HL-60 (cell line): ENCODE data around the gene FTO.

Source experiments
- DNase-seq, 2 experiments: peaks; one replicate each; pipeline ENCODE4 v3.0.0-alpha.2; 2010 to 2020; ENCODE audit warnings: low read depth in 1 of 2, low spot score in 1 of 2
- H3K27ac ChIP-seq: fragments of 250-450 bp; sonication (Bioruptor Pico); replicated peaks from 2 replicates; pipeline ENCODE4 v1.5.1; 2020; ENCODE audit warnings: mild to moderate bottlenecking, moderate library complexity
- H3K27me3 ChIP-seq: fragments of 250-450 bp; sonication (Bioruptor Pico); 2 replicates; pipeline ENCODE4 v1.5.1; 2021; ENCODE audit warnings: mild to moderate bottlenecking, moderate library complexity; ENCODE audit not compliant: insufficient read depth, poor library complexity, severe bottlenecking
- H3K4me3 ChIP-seq: replicated peaks from 2 replicates; pipeline ENCODE4 v1.5.1; 2011; ENCODE audit warnings: mild to moderate bottlenecking, control low read depth, low read length; ENCODE audit not compliant: insufficient read depth
- CTCF ChIP-seq: IDR thresholded peaks from one replicate; pipeline ENCODE4 v1.5.1; 2011; ENCODE audit warnings: low read length, control low read depth, inconsistent platforms; ENCODE audit not compliant: insufficient read depth
- GABPA ChIP-seq: IDR thresholded peaks from 2 replicates; pipeline ENCODE4 v1.6.1; 2012; ENCODE audit warnings: low read depth
- POLR2AphosphoS5 ChIP-seq: IDR thresholded peaks from 2 replicates; pipeline ENCODE4 v1.6.1; 2012; ENCODE audit warnings: low read depth
- SPI1 ChIP-seq: IDR thresholded peaks from 2 replicates; pipeline ENCODE4 v1.6.1; 2012; ENCODE audit warnings: low read depth, mild to moderate bottlenecking, borderline replicate concordance
- TF ChIP-seq, protein P1 (sequence below): IDR thresholded peaks from 2 replicates; pipeline ENCODE4 v1.6.1; 2012; ENCODE audit warnings: low read depth; ENCODE audit not compliant: insufficient replicate concordance

The FTO gene

DNA sequence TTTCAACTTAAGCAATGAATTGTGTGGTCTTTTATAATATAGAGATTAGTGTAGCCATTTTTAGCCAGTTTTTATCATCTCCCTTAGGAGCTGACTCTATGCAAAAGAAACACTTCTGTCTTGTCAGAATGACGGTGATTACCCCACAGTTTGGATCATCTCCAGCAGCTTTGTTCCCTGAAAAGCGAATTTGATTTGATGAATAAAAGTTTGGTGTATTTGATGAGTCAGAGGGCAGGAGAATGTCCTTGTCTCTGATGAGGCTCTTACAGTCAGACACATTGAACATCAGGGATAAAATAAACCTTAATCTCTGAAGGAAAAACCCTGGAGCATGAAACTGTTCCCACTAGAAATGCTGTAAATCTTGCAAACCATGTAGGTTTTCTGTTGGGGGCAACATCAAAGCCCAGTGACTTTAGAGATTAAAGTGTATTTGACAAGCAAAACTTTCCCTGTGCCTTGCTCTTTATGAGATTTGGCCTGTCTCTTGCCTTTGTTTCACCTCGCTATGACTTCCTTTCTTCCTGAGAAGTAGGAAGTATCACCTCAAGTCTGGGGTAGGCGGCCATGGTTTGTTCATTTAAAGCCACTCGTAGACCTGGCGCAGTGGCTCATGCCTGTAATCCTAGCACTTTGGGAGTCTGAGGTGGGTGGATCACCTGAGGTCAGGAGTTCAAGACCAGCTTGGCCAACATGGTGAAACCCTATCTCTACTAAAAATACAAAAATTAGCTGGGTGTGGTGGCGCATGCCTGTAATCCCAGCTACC lies 209.3 kb downstream of the FTO start:
- DNase-seq: no peak
- Histone ChIP-seq H3K4me3 (no peak overlapping the region), H3K27me3 (no peaks in the 10 kb centered on the region), H3K27ac (no peak overlapping the region)
- TF ChIP-seq SPI1 (no peak), CTCF (no peak), GABPA (no peak), POLR2AphosphoS5 (no peak)
- TF ChIP-seq, protein P1, sequence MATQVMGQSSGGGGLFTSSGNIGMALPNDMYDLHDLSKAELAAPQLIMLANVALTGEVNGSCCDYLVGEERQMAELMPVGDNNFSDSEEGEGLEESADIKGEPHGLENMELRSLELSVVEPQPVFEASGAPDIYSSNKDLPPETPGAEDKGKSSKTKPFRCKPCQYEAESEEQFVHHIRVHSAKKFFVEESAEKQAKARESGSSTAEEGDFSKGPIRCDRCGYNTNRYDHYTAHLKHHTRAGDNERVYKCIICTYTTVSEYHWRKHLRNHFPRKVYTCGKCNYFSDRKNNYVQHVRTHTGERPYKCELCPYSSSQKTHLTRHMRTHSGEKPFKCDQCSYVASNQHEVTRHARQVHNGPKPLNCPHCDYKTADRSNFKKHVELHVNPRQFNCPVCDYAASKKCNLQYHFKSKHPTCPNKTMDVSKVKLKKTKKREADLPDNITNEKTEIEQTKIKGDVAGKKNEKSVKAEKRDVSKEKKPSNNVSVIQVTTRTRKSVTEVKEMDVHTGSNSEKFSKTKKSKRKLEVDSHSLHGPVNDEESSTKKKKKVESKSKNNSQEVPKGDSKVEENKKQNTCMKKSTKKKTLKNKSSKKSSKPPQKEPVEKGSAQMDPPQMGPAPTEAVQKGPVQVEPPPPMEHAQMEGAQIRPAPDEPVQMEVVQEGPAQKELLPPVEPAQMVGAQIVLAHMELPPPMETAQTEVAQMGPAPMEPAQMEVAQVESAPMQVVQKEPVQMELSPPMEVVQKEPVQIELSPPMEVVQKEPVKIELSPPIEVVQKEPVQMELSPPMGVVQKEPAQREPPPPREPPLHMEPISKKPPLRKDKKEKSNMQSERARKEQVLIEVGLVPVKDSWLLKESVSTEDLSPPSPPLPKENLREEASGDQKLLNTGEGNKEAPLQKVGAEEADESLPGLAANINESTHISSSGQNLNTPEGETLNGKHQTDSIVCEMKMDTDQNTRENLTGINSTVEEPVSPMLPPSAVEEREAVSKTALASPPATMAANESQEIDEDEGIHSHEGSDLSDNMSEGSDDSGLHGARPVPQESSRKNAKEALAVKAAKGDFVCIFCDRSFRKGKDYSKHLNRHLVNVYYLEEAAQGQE: no peak

- Histone ChIP-seq H3K27me3 (no peaks in the 10 kb centered on the region), H3K27ac (no peak overlapping the region), H3K4me3 (no peak overlapping the region)
- no peak for TF ChIP-seq POLR2AphosphoS5
- TF ChIP-seq CTCF: no peak
- TF ChIP-seq SPI1: no peak
- TF ChIP-seq, protein P1: no peak
- no peak for TF ChIP-seq GABPA
- DNase-seq: no peak
Measured at GRCh38 chr16:53913920-53914319, 210.0 kb downstream of the FTO start.

GRCh38 chr16:53914736-53915135 lies 210.8 kb downstream of the FTO start:
- Histone ChIP-seq H3K27me3 (no peaks in the 10 kb centered on the region), H3K27ac (no peak overlapping the region), H3K4me3 (no peak overlapping the region)
- DNase-seq: no peak
- TF ChIP-seq GABPA (no peak), CTCF (no peak), POLR2AphosphoS5 (no peak), SPI1 (no peak)
- TF ChIP-seq, protein P1: no peak
